Activated CD4-positive, alpha-beta T cell treated with anti-CD3 and anti-CD28 coated beads, Interleukin-2, amount 50 U/mL, for 1 hour (primary cell): ENCODE data around the gene BRSK2.

Experiments
- DNase-seq: peaks from one replicate; pipeline ENCODE4 v3.0.0-alpha.2; 2020

Gene BRSK2

DNA sequence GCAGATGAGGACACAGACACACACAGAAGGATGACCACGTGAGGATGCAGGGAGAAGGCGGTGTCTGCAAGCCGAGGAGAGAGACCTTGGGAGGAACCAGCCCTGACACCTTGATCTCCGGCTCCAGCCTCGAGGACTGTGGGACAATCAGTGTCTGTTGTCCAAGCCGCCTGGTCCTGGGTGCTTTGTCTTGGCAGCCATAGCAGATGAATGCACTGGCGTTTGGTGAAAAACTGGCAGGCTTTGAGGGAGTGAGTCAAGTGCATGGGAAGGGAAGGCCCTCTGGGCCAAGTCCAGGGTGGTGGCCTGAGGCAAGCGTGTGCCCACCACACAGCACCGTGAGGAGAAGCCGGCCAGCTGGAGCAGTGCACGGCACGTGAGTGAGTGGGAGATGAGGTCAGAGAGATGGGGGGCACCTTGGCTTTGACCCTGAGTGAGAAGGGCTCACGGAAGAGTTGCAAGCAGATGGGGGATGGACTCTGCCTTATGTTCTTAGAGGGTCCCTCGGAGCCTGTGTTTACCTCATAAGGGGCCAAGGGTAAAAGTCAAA is 12.4 kb upstream of the BRSK2 start:
- no peak for DNase-seq

DNA sequence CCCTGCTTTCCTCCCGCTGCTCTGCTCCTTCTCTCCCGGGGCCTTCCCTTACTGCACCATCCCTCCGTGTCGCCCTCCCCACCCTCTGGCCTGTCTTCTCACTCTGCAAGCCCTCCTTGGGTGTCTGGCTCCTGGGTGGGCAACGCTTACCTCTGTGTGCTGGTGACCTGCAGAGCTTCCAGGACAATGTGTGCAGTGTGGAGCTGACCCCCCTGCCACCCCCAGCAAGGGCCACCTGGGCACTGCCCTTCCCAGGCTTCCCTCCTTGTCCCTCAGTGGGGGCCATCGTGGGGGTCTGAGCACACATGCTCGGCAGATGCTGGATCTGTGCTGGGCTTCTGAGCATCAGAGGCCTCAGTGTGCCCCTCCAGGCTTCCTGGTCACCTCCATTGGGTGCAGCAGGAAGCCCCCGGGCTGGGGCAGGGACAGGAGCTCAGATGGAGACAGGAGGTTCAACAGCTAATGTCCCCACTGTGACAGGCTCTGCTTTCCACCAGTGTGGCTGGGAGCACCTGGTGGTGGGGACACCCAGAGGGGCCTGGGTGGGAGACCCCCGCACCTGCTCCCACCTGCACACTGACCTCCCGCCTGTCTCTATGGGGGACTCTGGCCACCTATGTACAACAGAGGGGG is 7.8 kb upstream of the BRSK2 start:
- DNase-seq, result no peak

DNA sequence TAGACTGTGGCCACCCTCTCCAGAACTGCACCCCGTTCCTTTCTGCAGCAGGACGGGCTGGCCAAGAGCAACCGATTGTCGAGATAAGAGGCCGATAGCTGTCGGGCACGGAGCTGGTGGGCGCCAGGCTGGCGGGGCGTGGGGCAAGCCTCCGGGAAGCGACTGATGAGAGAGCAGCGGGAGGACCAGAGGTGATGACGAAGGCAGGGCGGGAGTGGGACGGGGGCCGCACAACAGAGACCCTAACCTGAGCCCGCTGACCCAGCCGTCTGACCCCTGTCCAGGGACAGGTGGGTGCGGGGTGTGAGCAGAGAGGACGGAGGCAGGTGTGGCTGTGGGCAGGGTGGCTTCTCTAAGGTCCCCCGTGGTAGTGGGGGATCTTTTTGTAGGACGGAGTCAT is 7.3 kb upstream of the BRSK2 start:
- DNase-seq, result no peak

DNA sequence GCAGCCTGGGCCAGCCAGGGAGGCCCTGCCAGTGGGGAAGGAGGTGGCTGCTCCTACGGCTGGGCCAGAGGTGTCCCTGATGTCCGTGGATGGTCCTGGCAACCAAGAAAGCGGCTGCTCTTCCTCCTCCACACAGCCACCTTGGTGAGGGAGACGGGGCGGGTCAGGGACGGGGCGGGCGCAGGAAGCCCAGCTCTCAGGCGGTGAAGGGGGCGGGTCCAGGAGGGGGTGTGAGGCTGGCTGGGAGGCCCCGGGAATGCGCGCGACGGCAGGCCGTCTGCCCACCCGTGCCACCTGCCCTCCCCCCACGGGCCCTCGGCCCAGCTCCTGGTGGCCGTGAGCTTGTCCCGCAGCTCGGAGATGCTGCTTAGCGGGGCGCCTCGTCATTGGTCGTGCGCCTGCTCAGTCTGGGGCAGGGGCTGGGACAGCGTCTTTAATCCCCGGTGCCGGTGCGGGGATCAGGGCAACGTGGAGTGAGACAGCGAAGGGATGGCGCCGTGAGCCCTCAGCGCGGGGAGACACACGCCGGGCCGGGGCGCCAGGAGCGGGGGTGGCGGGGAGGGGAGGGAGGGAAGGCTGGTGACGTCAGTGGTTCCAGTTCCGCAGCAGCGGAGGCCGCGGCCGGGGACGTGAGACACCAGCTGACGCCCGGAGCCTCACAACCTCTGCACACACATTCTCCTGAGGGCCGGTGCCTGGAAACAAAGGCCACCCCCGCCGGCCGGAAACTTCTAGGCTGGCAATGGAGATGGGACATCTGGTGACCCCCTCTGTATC is 6.7 kb upstream of the BRSK2 start:
- peak; percentile 80 for DNase-seq

DNA sequence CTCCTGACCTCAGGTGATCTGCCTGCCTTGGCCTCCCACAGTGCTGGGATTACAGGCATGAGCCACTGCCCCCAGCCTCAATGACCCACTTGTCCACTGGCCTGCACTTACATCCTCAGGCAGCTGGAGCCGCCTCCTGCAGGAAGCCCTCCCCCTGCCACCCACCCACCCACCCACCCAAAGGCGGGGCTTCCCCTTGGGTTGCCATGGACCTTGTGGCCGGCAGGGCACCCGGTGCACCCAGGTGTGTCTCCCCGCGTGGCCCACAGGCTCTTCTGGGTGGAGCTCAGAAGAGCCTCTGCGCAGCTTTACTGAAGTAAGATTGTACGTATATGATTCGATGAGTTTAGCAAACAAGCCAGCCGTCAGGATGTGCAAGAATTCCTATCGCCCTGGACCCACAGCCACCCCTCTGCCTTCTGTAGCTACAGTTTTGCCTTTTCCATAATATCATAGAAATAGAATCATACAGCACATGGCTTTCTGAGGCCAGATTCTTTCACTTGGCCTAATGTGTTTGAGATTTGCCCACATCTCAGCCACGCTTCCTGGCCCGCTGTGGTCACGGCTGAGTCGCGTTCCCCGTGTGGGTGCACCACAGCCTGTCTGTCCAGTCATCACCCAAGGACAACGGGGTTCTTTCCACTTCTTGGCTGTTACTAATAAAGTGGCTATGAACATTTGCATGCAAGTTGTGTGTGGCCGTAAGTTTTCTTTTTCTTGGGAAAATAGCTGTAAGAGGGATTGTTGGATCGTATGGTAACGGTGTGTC is 5.3 kb upstream of the BRSK2 start:
- no peak for DNase-seq

DNA sequence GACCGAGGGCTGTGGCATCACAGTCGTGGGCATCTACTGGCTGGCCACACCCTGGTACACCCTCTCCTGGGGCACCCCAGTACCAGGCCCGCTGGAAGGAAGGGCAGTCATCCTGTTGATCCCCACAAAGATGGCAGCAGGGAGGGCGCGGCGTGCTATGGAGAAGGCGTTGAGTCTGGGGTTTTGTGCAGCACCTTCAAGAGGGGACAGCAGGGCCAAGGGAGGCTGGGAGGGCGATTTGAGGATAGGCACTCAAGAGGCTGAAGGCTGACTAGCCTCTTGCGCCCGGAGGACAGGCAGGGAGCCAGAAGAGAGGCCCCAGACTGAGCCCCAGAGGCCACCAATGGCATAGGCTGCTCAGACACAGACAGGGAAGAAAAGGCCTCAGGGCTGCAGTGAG is 2.2 kb upstream of the BRSK2 start:
- DNase-seq, result no peak

DNA sequence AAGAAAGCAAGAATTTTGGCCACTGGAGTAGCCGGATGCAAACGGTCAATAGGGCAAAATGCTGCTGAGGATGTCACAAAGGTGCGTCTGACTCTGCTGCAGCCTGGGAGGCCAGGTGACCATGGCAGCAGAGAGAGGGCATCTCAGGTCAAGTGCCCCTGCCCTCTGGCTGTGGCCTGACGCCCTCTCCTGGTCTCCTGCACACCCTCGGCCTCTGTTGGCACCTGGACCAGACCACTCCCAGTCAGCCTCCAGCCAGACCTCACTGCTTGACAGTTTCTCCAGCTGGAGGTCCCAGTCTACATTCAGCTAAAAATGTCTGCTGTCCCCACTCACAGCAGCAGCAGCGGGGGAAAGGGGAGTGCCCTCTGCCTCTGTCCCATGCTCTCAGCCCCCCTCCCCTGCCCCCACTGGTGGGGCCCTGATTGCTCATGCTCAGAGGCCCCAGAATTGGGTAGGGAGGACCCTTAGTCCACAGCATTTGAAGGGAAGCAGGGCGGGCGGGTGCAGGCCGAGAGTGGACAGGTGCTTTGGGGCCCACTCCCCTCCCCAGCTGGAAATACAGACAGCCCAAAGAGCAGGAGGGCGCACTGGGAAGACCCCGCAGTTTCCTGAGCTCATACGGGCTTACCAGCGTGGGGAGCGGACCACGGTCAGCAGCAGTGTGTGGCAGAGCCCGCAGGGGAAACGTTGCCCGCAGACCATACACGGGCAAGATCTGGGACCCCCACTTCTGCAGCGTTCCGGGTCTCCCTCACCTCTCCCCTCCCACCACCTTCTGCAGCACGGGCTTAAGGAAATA is 1.6 kb upstream of the BRSK2 start:
- no peak for DNase-seq

DNA sequence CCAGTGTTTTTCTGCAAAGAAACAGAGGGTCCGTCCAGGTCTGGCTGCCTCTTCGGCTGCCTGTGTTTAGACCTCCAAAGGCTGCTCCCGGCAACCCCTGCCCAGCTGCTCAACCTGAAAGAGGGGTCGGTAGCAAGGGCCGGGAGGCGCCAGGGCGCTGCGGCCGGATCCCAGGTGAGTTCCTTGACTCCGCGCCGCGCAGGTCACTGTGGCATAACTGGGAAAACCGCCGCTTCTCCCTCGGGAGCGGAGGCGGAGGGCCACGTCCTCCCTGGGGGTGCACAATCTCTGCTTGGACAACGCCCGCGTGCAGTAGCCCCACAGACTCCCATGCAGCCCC is 1.0 kb upstream of the BRSK2 start:
- DNase-seq, result no peak

DNA sequence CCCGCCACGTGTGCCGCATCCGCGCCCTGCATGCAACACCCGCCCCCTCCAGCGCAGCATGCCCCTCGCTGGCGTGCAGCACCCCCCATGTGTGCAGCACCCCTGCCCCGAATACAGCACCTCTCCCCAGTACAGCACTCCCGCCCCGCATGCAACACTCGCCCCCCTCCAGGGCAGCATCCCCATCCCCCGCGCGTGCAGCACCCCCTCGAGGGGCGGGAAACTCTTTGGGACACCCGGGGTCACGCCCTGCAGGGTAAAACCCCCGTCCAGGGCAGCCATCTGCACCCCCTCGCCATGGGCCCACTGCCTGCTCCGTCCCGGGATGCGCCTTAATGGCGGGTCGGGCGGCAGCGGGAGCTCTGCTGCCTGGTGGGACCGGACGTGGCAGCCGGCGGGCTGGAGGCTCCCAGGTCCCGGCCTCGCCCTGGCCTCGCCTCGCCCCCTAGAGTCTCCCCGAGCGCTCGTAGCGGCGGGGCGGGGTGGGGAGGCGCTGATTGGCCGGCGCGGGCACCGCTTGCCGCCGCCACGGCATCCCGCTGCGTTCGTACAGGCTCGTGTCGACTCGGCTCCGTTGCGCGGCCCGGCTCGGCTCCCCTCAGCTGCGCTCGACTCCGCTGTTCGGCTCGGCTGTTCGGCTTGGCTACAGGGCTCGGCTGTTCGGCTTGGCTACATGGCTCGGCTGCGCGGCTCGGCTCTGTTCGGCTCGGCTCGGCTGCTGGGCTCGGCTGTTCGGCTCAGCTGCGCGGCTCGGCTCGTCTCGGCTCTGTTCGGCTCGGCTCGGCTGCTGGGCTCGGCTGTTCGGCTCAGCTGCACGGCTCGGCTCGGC is 417 bp upstream of the BRSK2 start:
- DNase-seq, result peak; percentile 98

DNA sequence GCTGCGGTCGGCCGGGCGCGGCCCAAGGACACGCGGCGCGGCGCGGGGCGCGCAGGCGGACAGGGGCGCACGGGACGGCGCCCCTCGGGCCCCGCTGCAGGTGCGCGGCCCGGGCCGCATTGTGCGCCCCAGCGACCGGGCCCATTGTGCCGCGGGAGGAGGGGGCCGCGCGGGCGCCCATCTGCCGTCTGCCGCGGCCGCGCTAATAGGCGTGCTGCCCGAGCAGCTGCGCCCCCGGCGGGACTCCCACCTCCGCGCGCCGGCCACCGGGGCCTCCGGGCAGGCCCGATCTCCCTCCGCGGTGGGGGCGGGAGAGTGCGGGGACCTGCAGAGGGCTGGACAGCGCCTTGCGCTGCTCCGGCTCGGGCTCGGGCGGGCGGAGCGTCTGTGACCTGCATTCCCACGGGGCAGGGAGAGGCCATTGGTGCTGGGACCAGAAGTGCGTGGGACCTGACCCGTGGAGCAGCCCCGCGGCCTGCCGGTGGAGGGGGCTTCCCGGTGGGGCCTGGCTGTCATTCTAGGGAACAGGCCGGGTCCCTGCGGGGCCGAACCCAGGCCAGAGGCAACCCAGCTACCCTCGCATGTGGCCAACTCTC is 933 bp downstream of the BRSK2 start:
- no peak for DNase-seq

DNA sequence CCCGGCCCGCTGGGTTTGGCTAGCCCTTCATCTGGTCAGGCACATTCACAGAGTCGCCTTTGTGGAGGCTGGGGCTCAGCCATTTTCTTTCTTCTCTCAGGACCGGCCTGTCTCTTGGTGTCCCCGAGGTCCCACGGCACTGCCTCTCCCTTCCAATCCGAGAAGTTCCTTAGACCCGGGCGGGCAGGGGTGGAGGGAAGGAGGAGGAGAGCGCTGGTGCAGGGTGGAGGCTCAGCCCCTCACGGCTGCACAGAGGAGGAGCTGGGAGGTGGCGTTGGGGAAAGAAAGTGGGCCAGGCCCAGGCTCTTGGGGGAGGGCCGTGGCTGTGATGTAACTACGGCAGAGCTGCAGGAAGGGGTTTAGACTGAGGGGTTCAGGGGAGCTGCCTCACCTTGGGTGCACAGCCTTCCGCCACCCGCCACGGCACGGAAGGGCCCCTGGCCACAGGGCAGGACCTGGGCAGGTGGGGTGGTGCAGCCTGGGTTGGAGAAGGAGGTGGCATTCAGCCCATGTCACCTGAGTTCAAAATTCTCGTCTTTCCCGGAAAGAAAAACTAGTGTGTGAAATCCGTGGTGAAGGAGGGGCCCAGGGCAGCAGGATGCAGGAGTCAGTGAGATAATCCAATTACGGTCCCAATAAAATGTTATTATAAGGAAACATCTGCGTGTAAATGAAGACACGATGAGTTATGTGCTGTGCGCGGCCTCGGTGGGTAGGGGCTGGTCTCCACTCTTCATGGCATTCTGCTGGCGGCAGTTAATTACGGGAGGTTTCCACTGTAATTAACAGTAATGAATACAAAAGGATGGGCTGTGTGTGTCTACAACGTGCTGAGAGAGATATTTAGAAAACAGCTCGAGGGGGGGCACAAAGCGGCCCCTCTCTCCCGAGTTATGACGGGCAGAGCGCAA is 1.7 kb downstream of the BRSK2 start:
- DNase-seq, result no peak

DNA sequence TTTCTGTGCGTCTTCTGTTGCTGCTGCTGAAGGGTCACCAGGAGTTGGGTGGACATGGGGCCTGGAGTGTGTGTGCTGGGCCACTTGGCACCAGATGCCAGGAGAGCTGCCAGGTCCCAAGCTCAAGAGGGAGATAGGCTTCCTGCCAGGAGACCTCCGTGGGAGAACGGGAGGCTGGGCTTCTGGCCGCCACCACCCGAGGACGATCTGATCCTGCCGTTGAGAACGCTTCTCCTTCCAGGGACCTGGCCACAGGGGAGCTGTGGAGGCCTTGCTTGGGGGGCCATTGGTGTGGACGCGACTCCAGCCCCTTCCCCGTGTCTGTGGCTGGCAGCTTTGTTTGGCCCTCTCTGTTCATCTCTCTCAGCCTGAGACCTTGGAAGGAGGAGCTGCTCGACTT is 2.4 kb downstream of the BRSK2 start:
- no peak for DNase-seq

DNA sequence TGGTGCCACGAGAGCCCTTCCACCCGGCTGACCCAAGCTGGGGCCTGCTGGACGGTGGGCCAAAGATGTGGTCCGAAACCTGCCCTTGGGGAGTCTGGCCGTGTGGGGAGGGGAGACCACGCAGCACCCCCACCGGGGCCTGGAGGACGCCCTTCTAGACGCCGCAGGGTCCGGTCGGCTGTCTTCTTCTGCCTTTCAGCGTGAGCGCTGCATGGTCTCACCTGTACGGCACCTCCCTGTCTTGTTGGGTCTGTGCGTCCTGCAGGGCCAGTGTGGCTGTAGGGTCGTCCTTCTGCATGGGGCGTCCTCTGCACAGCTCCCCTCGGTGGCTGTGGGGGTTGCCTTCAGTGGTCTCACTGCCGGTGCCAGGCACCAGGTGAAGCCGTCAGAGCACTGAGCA is 2.8 kb downstream of the BRSK2 start:
- DNase-seq, result no peak

DNA sequence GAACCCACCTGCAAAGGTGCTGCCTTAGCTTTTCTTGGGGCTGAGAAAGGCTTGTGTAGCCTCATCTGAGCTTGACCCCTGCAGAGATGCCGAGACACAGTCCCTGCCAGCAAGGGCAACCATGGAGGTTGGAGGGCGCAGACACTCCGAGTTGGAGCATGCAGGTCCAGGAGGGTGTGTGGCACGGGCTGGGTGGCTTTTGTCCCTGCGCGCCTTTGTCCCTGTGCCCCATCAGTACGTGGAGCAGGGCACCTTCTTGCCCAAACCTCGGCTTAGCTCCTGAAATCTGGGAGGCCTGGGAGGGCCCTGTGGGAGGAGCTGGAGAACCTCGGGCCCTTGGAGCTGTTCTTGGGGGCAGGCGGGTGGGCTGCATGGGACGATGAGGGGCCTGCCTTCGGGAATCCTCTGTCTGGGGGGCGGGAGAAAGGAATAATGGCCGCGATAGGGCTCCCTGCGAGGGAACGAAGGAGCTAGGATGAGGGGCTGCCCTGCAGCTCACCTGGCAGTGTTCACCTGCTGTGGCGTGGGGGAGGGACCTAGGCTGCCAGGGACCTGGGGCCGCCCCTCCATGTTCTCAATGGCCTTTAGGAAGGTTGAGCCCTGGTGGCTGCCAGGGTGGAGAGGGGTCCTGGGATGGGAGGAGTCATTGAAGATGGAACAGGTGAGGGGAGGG is 3.4 kb downstream of the BRSK2 start:
- DNase-seq, result no peak

DNA sequence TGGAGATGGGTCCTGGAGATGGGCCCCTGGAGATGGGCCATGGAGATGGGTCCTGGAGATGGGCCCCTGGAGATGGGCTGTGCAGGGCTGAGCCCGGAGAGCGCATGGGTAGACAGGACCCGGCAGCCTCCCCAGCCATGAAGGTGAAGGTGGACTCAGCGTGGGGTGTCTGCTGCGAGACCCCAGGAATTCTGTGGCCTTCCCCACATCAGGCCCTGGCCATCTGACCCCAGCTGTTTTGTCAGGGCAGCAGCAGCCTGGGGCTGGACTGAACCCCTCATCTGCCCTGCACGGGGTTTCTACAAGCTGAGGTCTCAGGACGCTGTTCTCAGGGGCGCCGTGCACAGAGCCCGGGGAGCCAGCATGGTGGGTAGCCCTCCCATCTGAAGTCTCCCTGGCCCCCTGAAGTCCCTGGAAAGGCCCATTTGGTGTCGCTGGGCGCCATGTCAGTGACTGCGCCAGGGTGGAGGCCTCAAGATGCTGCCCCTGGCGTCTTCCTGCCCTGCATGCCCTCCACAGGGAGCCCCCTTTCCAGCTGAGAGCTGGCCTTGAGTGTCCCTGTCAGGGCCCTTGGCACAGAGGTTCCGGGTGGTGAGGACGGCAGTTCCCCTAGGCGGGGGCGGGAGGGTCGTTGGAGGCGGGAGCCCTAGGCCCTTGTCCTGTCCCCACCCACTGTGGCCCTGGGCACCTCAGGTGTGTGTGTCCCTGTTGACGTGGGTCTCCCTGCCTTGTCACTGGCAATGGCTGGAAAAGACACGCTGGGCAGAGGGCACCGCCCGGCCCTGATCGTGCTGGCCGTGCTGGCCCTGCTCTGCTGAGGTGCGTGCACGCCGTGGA is 5.4 kb downstream of the BRSK2 start:
- DNase-seq, result no peak

DNA sequence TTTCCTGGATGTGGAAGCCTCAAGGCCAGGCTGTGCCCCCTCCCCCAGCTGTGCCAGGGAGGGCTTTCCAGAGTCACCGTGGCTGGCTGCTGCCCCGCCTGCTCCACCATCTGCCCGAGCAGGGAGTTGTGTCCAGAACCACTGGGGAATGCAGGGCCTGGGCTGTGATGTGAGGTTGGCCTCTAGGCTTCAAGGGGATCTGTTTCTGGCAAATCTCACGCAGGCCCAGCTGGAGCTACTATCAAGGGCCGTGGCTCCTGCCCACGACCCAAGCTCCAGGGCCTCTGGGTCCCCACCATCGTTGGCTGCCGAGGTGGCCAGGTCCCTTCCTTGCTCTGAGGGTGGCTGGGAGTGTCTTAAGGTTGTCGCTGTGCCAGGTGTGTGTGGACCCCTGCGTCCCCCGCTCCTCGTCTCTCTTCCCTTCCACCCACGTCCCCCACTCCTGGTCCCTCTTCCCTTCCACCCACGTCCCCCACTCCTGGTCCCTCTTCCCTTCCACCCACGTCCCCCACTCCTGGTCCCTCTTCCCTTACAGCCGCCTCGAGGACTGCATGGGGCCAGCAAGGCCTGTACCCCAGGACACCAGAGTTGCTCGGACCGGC is 6.1 kb downstream of the BRSK2 start:
- DNase-seq, result no peak

DNA sequence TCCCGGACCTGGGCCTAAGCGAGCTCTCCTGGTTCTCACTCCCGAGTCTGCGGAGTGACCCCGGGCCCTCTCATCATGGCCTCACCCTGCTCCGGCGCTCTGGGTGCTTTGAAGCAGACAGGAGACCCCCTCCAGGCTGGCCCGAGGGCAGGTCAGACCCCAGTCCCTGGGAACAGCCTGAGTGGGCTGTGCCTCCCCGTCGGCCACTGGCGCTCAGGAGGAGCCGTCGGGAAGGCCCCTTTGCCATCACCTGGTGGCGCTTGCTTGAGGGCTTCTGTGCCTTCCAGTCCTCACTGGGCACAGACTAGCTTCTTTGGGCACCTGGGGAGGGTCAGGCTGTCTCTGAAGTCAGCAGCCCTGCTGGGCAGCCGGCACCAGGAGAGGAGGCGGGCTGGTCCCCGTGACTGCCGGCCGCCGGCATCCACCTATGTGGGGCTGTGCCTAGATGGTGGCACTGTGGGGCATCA is 6.7 kb downstream of the BRSK2 start:
- DNase-seq, result no peak

DNA sequence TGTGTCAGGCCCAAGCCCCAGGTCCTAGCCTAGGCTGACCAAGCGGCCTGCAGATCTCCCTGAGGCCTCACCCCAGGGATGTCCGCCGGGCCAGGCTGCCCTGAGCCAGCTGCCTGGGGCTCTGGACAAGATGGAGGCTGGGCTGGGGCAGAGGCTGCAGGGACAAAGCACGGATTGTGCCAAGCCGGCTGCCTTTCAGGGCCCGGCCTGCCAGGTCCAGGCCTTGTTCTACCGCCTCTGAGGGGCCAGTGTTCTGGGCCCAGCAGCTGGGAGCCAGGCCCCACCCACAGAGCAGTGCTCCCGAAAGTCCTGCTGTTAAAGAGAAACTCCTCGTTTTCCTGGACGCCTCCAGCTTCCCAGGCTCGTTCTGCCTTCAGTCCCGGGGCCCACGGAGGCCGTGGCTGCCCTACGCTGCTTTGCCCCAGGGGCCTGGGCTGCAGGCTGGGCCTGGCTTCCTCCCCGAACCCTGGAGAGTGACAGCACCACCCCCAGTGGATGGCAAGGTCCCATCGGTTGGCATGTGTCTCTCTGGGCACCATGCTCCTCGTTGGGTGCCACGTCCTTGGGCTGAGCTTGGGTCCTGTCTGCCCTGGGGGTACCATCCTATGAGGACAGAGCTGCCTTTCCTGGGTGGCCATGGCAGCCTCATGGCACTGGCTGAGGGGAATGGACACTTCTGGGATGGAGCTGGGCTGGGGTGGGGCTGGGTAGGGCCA is 7.6 kb downstream of the BRSK2 start:
- no peak for DNase-seq
